Upper lobe of right lung (tissue), 1 donor: ENCODE data around the gene VWCE. TPM values are rescaled to one million over a fixed set of nuclear protein-coding genes. Genes with fewer than 3 reads are reported as not detected.
"Not testable (repeated sequence)": the region's sequence is repeated elsewhere in the genome, so short reads cannot be mapped to it uniquely, and the experiment has no call there.

ENCODE experiments used
- ATAC-seq: fragments of 200-7000 bp; cut with Tn5 transposase; one replicate; pipeline ENCODE4 v1.9.1; 2020; ENCODE audit warnings: mild to moderate bottlenecking, moderate library complexity
- DNase-seq: peaks from one replicate; pipeline ENCODE4 v3.0.0-alpha.2; 2020
- H3K27ac ChIP-seq: fragments of 200-600 bp; one replicate; pipeline ENCODE4 v1.8.0; 2022
- H3K27me3 ChIP-seq: fragments of 200-600 bp; one replicate; pipeline ENCODE4 v1.8.0; 2022; ENCODE audit warnings: mild to moderate bottlenecking
- H3K36me3 ChIP-seq: fragments of 200-600 bp; one replicate; pipeline ENCODE4 v1.8.0; 2022
- H3K4me1 ChIP-seq: fragments of 200-600 bp; one replicate; pipeline ENCODE4 v1.8.0; 2022
- H3K4me3 ChIP-seq: fragments of 200-600 bp; one replicate; pipeline ENCODE4 v1.8.0; 2022; ENCODE audit warnings: mild to moderate bottlenecking
- H3K9me3 ChIP-seq: fragments of 200-600 bp; one replicate; pipeline ENCODE4 v1.8.0; 2022
- intact Hi-C: fragments of 100-400 bp; cut with DNase I; formaldehyde crosslinking; loops from one replicate; pipeline ENCODE4 v1.11.0; 2022
- total RNA-seq: library from RNA; stranded (reverse); fragmentation: NEBNext Ultra II Directional; extraction: Animal tissue kit (Norgen Biotek cat#: 25700); gene quantifications from one replicate; pipeline ENCODE4 v1.2.1, GENCODE V29; 2021
- TF ChIP-seq, protein P1 (sequence below): fragments of 200-600 bp; IDR thresholded peaks from one replicate; pipeline ENCODE4 v1.8.0; 2022; ENCODE audit warnings: antibody characterized with exemption
- donor health status: DM: no; HTN: yes; CAD: no; lungs with severe emphysema.

The VWCE gene
- total RNA-seq, 1 donor from 2014 or later, result 1.5 TPM

DNA sequence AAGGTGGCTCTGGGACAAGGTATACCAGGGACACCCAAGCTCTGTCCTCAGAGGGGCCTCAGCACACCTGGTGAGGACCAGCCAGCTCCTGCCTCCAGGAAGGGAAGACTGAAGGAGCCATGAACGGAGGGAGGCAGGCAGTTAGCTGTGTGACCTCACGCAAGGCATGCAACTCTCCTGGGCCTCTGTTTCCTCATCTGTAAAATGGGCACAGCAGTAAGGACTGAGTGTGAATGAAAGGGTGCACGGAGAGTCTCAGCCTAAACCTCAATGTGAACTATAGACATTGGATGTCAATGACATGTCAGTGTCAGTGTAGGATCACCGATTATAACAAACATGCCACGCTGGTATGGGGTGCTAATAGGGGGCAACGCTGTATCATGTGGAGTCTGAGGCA lies 35.8 kb downstream of the VWCE start:
- H3K4me1 ChIP-seq, result no peaks in the 10 kb centered on the region
- no peak for ATAC-seq
- H3K36me3 ChIP-seq, result no peaks in the 10 kb centered on the region
- no peak for DNase-seq
- no peaks in the 10 kb centered on the region for H3K9me3 ChIP-seq
- intact Hi-C loops, result no loop called here
- no peaks in the 10 kb centered on the region for H3K27me3 ChIP-seq
- no peak overlapping the region for H3K4me3 ChIP-seq
- TF ChIP-seq, protein P1, sequence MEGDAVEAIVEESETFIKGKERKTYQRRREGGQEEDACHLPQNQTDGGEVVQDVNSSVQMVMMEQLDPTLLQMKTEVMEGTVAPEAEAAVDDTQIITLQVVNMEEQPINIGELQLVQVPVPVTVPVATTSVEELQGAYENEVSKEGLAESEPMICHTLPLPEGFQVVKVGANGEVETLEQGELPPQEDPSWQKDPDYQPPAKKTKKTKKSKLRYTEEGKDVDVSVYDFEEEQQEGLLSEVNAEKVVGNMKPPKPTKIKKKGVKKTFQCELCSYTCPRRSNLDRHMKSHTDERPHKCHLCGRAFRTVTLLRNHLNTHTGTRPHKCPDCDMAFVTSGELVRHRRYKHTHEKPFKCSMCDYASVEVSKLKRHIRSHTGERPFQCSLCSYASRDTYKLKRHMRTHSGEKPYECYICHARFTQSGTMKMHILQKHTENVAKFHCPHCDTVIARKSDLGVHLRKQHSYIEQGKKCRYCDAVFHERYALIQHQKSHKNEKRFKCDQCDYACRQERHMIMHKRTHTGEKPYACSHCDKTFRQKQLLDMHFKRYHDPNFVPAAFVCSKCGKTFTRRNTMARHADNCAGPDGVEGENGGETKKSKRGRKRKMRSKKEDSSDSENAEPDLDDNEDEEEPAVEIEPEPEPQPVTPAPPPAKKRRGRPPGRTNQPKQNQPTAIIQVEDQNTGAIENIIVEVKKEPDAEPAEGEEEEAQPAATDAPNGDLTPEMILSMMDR, result no peak
- H3K27ac ChIP-seq, result no peak overlapping the region

DNA sequence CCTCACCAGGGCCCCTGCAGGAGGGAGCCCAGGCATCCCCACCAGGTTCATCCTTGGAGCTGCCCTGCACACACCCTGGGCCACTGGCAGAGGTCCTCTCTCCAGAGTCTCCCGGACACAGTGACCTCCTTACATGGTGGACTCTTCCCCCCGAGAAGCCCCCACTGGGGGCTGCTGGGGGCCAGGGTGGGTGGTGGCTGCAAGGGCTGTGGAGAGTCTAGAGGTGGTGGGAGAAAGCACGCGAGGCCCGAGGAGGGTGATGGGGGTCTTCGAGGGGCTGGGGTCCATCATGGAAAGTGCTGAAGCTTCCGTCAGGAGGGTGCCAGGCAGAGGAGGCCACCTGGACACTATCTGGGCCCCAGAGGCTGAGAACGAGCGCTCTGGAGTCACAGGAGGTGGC lies 36.6 kb downstream of the VWCE start:
- ATAC-seq (peak; percentile 5), DNase-seq (no peak)
- Histone ChIP-seq H3K4me3 (no peak overlapping the region), H3K27me3 (no peaks in the 10 kb centered on the region), H3K27ac (no peak overlapping the region), H3K9me3 (no peaks in the 10 kb centered on the region), H3K36me3 (no peaks in the 10 kb centered on the region), H3K4me1 (no peaks in the 10 kb centered on the region)
- intact Hi-C loops, result no loop called here
- TF ChIP-seq, protein P1, result no peak

GRCh38 chr11:61256710-61257482 lies 38.2 kb downstream of the VWCE start:
- Histone ChIP-seq H3K9me3 (no peaks in the 10 kb centered on the region), H3K27ac (no peak overlapping the region), H3K36me3 (no peaks in the 10 kb centered on the region), H3K4me1 (no peaks in the 10 kb centered on the region), H3K4me3 (no peak overlapping the region), H3K27me3 (no peaks in the 10 kb centered on the region)
- ATAC-seq (peak; percentile 35), DNase-seq (no peak)
- TF ChIP-seq, protein P1, result no peak
- intact Hi-C loops, result no loop called here

- TF ChIP-seq, protein P1, result peak; percentile 82
- Histone ChIP-seq H3K4me3 (no peak overlapping the region), H3K9me3 (no peaks in the 10 kb centered on the region), H3K36me3 (no peaks in the 10 kb centered on the region), H3K27ac (no peak overlapping the region), H3K4me1 (no peaks in the 10 kb centered on the region), H3K27me3 (no peaks in the 10 kb centered on the region)
- ATAC-seq (peak; percentile 92), DNase-seq (peak; percentile 77)
- intact Hi-C loops, result no loop called here
These were observed 40.6 kb downstream of the VWCE start for GRCh38 chr11:61254403-61255025.

- intact Hi-C loops, H3K27me3 ChIP-seq, H3K4me1 ChIP-seq, ATAC-seq, DNase-seq, H3K36me3 ChIP-seq, H3K9me3 ChIP-seq, H3K27ac ChIP-seq, H3K4me3 ChIP-seq: not testable (repeated sequence)
These were observed 42.8 kb downstream of the VWCE start for GRCh38 chr11:61252332-61252731.

DNA sequence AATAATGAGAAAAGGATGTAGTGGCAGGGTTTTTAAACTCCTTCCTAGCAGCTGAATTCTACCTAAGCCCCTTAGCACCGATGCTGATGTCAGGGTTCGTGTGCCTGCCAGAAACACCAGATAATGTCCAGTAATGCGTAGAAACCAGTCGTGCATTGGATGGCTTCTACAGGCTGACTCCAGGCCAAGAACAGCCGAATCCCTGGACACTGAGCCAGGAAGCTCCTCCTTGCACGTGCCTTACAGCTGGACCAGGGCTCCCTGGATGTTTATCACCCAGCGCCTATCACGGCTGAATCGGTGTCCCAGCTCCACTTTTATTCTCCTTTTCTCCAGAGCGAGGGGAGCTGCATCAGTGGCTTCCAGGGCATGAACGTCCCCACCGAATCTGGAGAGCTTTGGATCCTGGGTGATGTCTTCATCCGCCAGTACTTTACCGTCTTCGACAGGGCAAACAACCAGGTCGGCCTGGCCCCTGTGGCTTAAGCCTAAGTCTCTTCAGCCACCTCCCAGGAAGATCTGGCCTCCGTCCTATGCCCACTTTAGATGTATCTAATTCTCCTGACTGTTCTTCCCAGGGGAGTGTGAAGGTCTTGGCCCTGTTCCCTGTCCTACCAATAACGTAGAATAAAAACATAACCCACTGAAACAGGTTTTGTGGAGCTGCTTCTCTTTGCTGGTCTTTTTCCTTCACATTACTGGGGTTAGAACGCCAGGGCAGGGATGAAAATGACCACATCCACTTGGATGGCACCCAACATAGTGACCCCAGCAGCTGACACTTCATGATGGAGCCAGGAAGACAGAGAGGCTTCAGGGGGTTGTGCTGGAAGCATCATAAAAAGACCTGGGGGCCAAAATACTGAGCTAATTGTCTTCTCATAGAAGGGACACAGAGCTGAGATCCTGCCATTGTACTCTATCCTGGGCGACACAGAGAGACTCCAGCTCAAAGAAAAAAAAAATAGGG lies 44.0 kb downstream of the VWCE start:
- DNase-seq, result peak; percentile 2
- intact Hi-C loops, H3K9me3 ChIP-seq, ATAC-seq, H3K36me3 ChIP-seq, H3K27me3 ChIP-seq, H3K27ac ChIP-seq, H3K4me3 ChIP-seq, H3K4me1 ChIP-seq: not testable (repeated sequence)

GRCh38 chr11:61249201-61249600 lies 45.9 kb downstream of the VWCE start:
- H3K4me3 ChIP-seq, H3K36me3 ChIP-seq, intact Hi-C loops, H3K27ac ChIP-seq, ATAC-seq, H3K9me3 ChIP-seq, H3K27me3 ChIP-seq, H3K4me1 ChIP-seq: not testable (repeated sequence)
- DNase-seq, result peak; percentile 29

GRCh38 chr11:61248071-61248470 lies 47.0 kb downstream of the VWCE start:
- intact Hi-C loops, H3K27ac ChIP-seq, H3K27me3 ChIP-seq, H3K4me1 ChIP-seq, H3K9me3 ChIP-seq, ATAC-seq, H3K4me3 ChIP-seq, H3K36me3 ChIP-seq: not testable (repeated sequence)
- DNase-seq, result peak; percentile 30

GRCh38 chr11:61245284-61245964 lies 49.7 kb downstream of the VWCE start:
- H3K4me1 ChIP-seq, H3K27me3 ChIP-seq, H3K36me3 ChIP-seq, H3K27ac ChIP-seq, DNase-seq, intact Hi-C loops, H3K9me3 ChIP-seq, ATAC-seq, H3K4me3 ChIP-seq: not testable (repeated sequence)
